ENCODE measurements around the gene TGIF1.
"Not testable (repeated sequence)": the region's sequence is repeated elsewhere in the genome, so short reads cannot be mapped to it uniquely, and the experiment has no call there.

The TGIF1 gene

DNA sequence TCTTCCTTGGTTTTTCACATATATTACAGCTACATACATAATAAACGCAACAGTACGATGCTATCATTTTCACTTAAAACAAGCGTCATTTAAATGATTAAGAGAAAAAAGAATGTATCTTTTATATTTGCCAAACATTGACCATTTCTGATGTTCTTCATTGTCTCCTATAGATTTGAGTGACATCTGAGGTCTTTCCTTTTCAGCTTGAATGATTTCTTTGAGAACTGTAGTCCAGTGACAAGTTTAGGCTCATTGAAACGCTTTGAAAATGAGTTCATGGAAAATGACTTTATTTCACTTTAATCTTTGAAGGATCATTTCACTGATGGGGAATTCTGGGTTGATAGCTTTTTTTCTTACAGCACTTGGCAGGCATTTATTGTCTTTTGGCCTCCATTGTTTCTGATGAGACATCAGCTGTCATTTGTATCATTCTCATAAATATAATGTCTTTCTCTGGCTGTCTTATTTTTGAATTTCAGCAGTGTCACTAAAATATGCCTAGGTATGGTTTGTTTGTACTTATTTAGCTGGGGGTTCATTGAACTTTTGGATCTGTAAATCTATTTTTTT lies 10.9 kb downstream of the TGIF1 start:
- no peaks in the 10 kb centered on the region for H3K36me3 ChIP-seq (ENCODE audit: control insufficient read depth, insufficient read depth, low read length)
- no peaks in the 10 kb centered on the region for H3K9me3 ChIP-seq (ENCODE audit: control insufficient read depth, low read length)
- H3K9ac ChIP-seq (ENCODE audit: low read length), result no peak overlapping the region
- H3K27me3 ChIP-seq (ENCODE audit: control insufficient read depth, insufficient read depth, low read length), result no peaks in the 10 kb centered on the region
- peaks cover 33% of the 10 kb centered on the region for H3K4me1 ChIP-seq (ENCODE audit: control insufficient read depth, insufficient read depth, low read length)
- H3K4me3 ChIP-seq (ENCODE audit: low read length), result no peak overlapping the region

DNA sequence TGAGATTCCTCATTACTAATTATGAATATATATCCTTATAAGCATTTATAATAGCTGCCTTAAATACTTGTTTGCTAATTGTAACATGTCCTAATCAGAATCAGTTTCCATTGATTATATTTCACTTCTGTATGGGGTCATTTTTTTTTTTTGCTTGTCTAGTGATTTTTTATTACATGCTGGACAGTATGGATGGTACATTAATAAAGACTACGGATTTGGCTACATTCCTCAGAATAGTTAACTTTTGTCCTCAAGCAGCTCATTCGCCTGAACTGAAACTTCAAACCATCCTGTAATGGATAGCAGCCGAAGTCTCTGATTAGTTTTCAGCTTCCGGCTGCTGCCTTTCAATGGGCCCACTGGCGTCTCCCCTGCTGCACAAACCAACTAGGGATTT lies 11.7 kb downstream of the TGIF1 start:
- H3K4me3 ChIP-seq (ENCODE audit: low read length), result no peak overlapping the region
- H3K4me1 ChIP-seq (ENCODE audit: control insufficient read depth, insufficient read depth, low read length), result peaks cover 25% of the 10 kb centered on the region
- H3K9ac ChIP-seq (ENCODE audit: low read length), result no peak overlapping the region
- no peaks in the 10 kb centered on the region for H3K36me3 ChIP-seq (ENCODE audit: control insufficient read depth, insufficient read depth, low read length)
- H3K9me3 ChIP-seq (ENCODE audit: control insufficient read depth, low read length), result no peaks in the 10 kb centered on the region
- no peaks in the 10 kb centered on the region for H3K27me3 ChIP-seq (ENCODE audit: control insufficient read depth, insufficient read depth, low read length)

DNA sequence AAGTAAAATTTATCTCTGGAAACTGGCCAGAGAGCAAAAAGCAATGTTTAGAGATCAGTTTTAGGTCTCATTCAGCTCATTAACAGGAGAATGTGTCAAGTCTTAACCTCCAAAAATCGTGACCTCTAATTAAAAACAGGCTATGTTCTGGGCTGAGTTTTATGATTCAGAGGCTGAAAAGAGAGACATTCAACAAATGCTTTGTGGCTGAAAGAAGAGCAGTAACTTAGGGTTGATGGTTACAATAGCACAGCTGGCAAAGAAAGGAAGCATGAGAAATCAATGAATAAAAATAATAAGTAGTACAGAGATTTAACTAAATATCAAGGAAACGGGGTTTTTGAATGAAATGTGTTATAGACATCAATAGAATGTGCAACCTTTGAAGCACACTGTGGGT lies 13.1 kb downstream of the TGIF1 start:
- H3K27me3 ChIP-seq (ENCODE audit: control insufficient read depth, insufficient read depth, low read length), result no peaks in the 10 kb centered on the region

DNA sequence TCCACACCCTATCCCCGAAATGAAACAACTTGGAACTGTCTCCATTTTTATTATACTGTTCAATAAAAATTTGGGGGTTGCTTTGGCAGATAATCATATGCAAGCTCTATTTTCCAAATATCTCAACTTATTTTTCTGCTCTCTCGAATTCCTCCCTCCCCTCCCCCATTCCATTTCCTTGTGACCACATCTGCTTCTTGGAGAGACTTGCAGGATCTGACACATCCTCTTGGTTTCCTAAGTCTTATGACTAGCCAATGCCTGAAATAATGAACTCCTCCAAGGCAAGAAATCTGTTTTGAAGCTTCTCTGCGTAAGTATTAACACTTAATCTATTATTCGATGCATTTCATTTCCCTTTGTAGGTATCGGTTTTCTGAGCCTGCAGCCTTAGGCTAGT lies 16.1 kb downstream of the TGIF1 start:
- no peaks in the 10 kb centered on the region for H3K4me1 ChIP-seq (ENCODE audit: control insufficient read depth, insufficient read depth, low read length)
- H3K4me3 ChIP-seq (ENCODE audit: low read length), result no peak overlapping the region
- no peak overlapping the region for H3K9ac ChIP-seq (ENCODE audit: low read length)
- H3K9me3 ChIP-seq (ENCODE audit: control insufficient read depth, low read length), result no peaks in the 10 kb centered on the region
- no peaks in the 10 kb centered on the region for H3K36me3 ChIP-seq (ENCODE audit: control insufficient read depth, insufficient read depth, low read length)
- H3K27me3 ChIP-seq (ENCODE audit: control insufficient read depth, insufficient read depth, low read length), result no peaks in the 10 kb centered on the region

More for the DNA sequence above, 13.1 kb downstream of the TGIF1 start:
- no peaks in the 10 kb centered on the region for H3K36me3 ChIP-seq (ENCODE audit: control insufficient read depth, insufficient read depth, low read length)
- peaks cover 16% of the 10 kb centered on the region for H3K4me1 ChIP-seq (ENCODE audit: control insufficient read depth, insufficient read depth, low read length)
- H3K9me3 ChIP-seq (ENCODE audit: control insufficient read depth, low read length), result no peaks in the 10 kb centered on the region
- no peak overlapping the region for H3K4me3 ChIP-seq (ENCODE audit: low read length)
- no peak overlapping the region for H3K9ac ChIP-seq (ENCODE audit: low read length)

DNA sequence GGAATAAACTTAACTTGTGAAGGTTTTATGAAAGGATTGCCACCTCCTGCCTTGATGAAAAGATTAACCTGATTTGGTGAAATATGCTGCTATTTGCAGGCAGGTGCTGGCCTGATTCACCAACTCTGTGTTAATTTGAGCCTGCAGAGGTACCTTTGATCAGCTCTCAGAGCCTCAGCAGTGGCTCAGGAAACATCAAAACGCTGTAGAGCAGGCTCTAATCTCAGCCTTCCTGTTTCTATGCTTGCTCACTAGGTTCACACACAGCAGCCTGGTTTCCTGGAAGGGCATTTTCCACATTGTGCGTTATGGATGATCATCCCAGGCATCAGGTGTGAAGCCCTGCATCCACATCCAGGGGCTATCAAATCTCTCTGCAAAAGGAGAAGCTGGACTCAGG lies 16.9 kb downstream of the TGIF1 start:
- Histone ChIP-seq H3K36me3 (ENCODE audit: control insufficient read depth, insufficient read depth, low read length) (no peaks in the 10 kb centered on the region), H3K4me1 (ENCODE audit: control insufficient read depth, insufficient read depth, low read length) (no peaks in the 10 kb centered on the region), H3K4me3 (ENCODE audit: low read length) (no peak overlapping the region), H3K27me3 (ENCODE audit: control insufficient read depth, insufficient read depth, low read length) (no peaks in the 10 kb centered on the region), H3K9me3 (ENCODE audit: control insufficient read depth, low read length) (no peaks in the 10 kb centered on the region), H3K9ac (ENCODE audit: low read length) (no peak overlapping the region)

DNA sequence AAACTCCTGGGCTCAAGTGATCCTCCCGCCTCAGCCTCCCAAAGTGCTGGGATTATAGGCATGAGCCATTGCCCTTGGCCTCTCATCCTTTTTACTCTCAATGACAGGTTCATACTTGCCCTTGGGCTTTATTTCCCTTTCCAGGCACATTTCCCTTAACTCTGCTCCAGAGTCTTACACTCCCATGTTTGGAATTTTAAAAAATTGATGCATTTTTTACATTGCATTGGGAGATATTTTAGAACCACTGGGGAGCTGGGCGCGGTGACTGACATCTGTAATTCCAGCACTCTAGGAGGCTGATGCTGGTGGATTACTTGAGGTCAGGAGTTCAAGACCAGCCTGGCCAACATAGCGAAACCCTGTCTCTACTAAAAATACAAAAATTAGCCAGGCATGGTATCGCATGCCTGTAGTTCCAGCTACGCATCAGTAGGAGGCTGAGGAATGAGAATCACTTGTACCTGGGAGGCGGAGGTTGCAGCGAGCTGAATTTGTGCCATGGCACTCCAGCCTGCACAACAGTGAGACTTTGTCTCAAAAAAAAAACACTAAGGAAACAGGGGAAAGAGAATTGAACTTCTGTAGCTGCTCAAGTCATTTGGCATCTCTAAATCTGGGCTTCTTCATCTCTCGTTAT lies 18.2 kb downstream of the TGIF1 start:
- H3K9me3 ChIP-seq (ENCODE audit: control insufficient read depth, low read length), result no peaks in the 10 kb centered on the region

DNA sequence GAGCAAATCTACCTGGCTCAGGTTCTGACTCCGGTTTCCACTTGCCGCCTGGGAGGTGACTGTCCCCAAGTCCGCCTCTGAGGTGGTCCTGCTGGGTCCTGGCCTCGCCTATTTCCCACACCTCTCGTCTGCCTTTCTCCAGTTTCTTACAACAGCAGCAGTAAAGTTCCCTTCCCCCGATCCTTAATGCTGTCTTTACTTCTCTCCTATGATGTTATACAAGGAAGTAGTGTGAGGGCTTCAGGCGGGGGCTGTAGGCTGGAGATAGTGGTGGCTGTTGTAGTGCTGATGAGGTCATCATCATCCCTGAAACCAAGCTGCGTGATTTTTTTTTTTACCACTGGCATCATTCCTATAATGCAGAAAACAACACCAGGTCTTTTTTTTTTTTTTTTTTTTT lies 18.9 kb downstream of the TGIF1 start:
- H3K9ac ChIP-seq (ENCODE audit: low read length), result no peak overlapping the region
- no peaks in the 10 kb centered on the region for H3K4me1 ChIP-seq (ENCODE audit: control insufficient read depth, insufficient read depth, low read length)

More for the DNA sequence above, 18.2 kb downstream of the TGIF1 start:
- Histone ChIP-seq H3K36me3 (ENCODE audit: control insufficient read depth, insufficient read depth, low read length) (no peaks in the 10 kb centered on the region), H3K9ac (ENCODE audit: low read length) (no peak overlapping the region), H3K4me1 (ENCODE audit: control insufficient read depth, insufficient read depth, low read length) (no peaks in the 10 kb centered on the region), H3K4me3 (ENCODE audit: low read length) (no peak overlapping the region), H3K27me3 (ENCODE audit: control insufficient read depth, insufficient read depth, low read length) (no peaks in the 10 kb centered on the region)

DNA sequence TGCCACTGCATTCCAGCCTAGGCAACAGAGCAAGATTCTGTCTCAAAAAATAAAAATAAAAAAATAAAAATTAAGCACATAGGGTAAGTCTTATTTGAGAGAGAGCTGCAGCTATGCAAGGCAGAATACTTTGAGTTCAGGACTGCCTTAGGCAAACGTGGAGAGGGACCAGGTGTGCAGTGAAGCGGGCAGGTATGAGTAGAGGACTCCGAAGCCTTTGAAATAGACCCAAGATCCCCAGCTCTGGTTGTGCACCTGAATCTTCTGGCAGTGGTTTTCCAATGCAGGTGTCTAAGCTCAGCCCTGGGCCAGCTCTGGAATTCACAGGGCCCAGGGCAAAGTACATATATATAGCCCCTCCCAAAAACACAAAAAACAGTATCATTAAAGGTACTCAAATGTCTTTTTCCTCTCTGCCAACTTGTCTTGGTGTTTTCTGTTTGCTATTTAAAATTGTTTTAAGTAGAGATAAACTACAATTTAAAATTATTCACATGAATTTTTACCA lies 21.2 kb downstream of the TGIF1 start:
- Histone ChIP-seq H3K4me1 (ENCODE audit: control insufficient read depth, insufficient read depth, low read length) (no peaks in the 10 kb centered on the region), H3K4me3 (ENCODE audit: low read length) (no peak overlapping the region), H3K27me3 (ENCODE audit: control insufficient read depth, insufficient read depth, low read length) (no peaks in the 10 kb centered on the region), H3K36me3 (ENCODE audit: control insufficient read depth, insufficient read depth, low read length) (no peaks in the 10 kb centered on the region), H3K9ac (ENCODE audit: low read length) (no peak overlapping the region), H3K9me3 (ENCODE audit: control insufficient read depth, low read length) (no peaks in the 10 kb centered on the region)

More for the DNA sequence above, 18.9 kb downstream of the TGIF1 start:
- Histone ChIP-seq H3K9me3 (ENCODE audit: control insufficient read depth, low read length) (no peaks in the 10 kb centered on the region), H3K4me3 (ENCODE audit: low read length) (no peak overlapping the region), H3K36me3 (ENCODE audit: control insufficient read depth, insufficient read depth, low read length) (no peaks in the 10 kb centered on the region), H3K27me3 (ENCODE audit: control insufficient read depth, insufficient read depth, low read length) (no peaks in the 10 kb centered on the region)

DNA sequence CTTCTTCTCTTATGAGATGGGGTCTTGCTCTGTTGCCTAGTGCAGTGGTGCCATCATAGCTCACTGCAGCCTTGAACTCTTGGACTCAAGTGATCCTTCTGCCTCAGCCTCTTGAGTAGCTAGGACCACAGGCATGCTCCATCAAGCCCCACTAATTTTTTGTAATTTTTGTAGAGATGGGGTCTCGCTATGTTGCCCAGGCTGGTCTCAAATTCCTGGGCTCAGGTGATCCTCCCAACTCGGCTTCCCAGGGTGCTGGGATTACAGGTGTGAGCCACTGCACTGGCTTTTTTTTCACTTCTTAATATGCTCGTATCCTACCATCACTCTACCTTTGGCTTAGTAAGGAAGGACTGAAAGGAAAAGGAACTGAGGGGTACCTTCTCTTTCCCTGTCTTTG lies 22.1 kb downstream of the TGIF1 start:
- not testable (repeated sequence) for H3K9ac ChIP-seq (ENCODE audit: low read length); H3K4me3 ChIP-seq (ENCODE audit: low read length); H3K4me1 ChIP-seq (ENCODE audit: control insufficient read depth, insufficient read depth, low read length); H3K9me3 ChIP-seq (ENCODE audit: control insufficient read depth, low read length); H3K36me3 ChIP-seq (ENCODE audit: control insufficient read depth, insufficient read depth, low read length); H3K27me3 ChIP-seq (ENCODE audit: control insufficient read depth, insufficient read depth, low read length)

DNA sequence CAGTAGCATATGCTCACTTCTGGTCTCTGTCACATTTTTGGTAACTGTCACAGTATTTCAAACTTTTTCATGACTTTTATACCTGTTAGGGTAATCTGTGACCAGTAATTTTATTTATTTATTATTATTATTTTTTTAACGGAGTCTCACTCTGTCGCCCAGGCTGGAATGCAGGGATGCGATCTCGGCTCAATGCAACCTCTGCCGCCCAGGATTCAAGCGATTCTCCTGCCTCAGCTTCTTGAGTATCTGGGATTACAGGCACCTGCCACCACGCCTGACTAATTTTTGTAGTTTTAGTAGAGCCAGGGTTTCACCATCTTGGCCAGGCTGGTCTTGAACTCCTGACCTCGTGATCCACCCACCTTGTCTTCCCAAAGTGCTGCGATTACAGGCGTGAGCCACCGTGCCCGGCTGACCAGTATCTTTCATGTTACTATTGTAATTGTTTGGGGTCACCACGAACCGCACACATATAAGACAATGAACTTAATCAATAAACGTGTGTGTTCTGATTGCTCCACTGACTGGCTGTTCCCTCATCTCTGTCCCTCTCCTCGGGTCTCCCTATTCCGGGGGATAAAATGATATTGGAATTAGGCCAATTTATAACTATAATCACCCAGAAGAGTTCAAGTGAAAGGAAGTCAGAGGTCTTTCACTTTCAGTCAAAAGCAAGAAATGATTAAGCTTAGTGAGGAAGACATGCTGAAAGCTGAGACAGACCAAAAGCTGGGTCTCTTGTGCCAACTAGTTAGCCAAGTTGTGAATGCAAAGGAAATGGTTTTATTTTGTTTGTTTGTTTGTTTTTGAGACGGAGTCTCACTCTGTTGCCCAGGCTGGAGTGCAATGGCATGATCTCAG lies 22.9 kb downstream of the TGIF1 start:
- Histone ChIP-seq H3K4me1 (ENCODE audit: control insufficient read depth, insufficient read depth, low read length) (no peaks in the 10 kb centered on the region), H3K9ac (ENCODE audit: low read length) (no peak overlapping the region), H3K4me3 (ENCODE audit: low read length) (no peak overlapping the region), H3K9me3 (ENCODE audit: control insufficient read depth, low read length) (no peaks in the 10 kb centered on the region), H3K27me3 (ENCODE audit: control insufficient read depth, insufficient read depth, low read length) (no peaks in the 10 kb centered on the region), H3K36me3 (ENCODE audit: control insufficient read depth, insufficient read depth, low read length) (no peaks in the 10 kb centered on the region)

DNA sequence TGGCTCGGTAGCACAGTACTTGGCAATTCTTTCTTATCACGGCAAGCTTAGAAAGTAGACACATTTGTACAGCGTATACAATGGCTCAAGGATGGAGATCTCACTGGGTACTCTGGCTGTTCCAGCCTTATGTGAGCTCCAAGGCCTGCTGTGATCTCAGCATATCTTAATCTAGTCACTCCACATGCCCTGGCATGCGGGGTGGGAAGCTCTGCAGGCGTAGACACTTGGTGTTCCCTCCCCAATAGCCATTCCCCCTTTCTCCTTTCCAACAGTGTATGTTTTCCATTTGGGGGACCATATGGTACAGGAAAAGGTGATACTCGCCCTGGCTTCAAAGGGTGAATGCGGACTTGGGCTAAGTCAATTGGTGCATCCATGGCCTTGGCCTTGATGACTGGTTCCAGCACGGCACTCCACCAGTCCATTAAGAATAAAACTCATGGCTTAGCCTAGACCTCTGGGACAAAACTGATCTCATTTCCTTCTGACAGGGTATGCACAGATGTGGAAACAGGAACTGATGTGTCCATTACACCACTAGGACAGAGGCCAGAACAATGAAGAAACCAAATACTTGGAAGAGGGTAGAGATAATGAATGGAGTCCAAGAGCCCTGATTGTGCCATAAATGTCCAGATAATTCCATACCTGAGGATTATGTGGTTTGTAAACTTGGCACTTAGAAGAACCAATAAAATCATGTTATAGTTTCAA lies 28.4 kb downstream of the TGIF1 start:
- H3K9me3 ChIP-seq (ENCODE audit: control insufficient read depth, low read length), result no peaks in the 10 kb centered on the region
- H3K4me1 ChIP-seq (ENCODE audit: control insufficient read depth, insufficient read depth, low read length), result no peaks in the 10 kb centered on the region
- H3K36me3 ChIP-seq (ENCODE audit: control insufficient read depth, insufficient read depth, low read length), result no peaks in the 10 kb centered on the region
- H3K27me3 ChIP-seq (ENCODE audit: control insufficient read depth, insufficient read depth, low read length), result no peaks in the 10 kb centered on the region
- no peak overlapping the region for H3K9ac ChIP-seq (ENCODE audit: low read length)
- H3K4me3 ChIP-seq (ENCODE audit: low read length), result no peak overlapping the region
